Posterior cingulate gyrus (tissue), 11 donors: ENCODE results near the gene MYH10.
"Not testable (repeated sequence)": the region's sequence is repeated elsewhere in the genome, so short reads cannot be mapped to it uniquely, and the experiment has no call there.

Experiments
- DNase-seq, 10 donors: peaks; one replicate each; pipeline versions ENCODE4 v3.0.0 to v3.0.0-alpha.2; 2020 to 2021; ENCODE audit warnings: mixed read lengths in 3 of 10
- intact Hi-C: fragments of 100-400 bp; cut with DNase I; formaldehyde crosslinking; loops from one replicate; pipeline ENCODE4 v1.15.1; 2023

MYH10 gene

DNA sequence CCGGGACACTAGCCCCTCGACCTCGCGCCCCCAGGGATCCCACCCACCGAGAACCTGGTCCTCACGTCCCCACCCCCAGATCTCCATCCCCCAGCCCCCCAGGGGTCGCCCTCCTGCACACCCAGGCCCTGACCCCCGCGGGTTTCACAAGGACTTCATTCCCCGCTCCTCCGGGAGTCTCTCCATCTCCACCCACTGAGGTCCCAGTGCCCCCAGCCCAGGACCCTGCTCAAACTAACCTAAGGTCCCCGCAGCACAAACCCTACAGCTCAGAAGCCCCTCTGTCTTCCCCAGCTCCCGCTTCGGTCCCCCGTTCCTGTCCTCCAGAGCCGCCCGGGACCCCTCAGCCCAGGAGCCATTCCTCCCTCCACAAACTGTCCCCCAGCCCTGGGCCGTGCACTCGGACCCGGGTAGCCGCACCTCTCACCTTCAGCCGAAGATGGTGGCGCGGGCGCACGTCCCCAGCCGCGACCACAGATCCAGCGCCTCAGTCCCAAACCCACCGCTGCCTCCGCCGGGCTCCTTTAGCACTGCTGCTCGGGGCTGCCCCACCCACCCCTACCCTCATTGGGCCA is at the start of gene MYH10:
Gene MYH10 (minus strand): TSS at position 499 of the 575 bp plus-strand sequence. CDS start 7,479 bp downstream, outside the sequence.
- intact Hi-C loops = loop anchor here (2.0 to 5.0 kb wide), 3 partner anchors 117 to 248 kb away; partner anchors contain the start of genes NDEL1 and RPL26
- no peak for DNase-seq

DNA sequence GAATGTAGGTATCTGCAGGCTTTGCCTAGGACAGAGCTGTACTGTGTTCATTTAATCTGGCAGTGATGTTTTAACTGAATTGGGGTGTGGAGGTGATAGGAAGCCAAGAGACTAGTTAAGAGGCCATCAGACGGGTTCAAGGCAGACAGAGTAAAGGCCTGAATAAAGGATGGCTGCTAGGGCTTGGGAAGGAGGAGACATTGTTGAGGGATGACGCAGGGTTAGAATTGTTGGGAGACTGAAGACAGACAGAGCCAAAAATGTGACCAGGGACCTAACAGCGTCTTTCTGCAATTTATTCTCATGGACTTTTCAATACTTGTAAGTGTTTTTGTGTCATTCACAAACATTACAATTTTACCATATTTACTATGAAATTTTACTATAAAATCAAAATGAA is 48.6 kb upstream of the MYH10 start:
- no peak for DNase-seq
- intact Hi-C loops = no loop called here

DNA sequence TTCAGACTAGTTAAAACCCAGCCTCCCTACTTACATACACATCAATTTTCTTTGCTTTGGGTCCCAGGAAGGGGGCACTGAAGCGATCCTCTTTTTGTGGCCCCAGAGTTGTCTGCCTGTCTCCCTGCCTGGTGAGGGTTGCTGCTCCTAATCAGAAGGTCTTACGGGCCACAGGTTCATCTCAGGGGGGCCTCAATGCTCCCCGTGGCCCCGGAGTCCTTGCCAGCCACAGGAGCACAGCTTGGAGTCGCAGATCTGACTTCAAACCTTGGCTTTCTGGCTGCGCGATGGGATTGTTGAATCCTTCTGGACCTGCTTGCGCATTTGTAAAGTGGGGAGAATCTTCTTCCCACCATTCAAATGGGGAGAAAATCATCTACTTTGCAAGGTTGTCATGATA is 44.8 kb upstream of the MYH10 start:
- DNase-seq = no peak
- intact Hi-C loops = no loop called here

DNA sequence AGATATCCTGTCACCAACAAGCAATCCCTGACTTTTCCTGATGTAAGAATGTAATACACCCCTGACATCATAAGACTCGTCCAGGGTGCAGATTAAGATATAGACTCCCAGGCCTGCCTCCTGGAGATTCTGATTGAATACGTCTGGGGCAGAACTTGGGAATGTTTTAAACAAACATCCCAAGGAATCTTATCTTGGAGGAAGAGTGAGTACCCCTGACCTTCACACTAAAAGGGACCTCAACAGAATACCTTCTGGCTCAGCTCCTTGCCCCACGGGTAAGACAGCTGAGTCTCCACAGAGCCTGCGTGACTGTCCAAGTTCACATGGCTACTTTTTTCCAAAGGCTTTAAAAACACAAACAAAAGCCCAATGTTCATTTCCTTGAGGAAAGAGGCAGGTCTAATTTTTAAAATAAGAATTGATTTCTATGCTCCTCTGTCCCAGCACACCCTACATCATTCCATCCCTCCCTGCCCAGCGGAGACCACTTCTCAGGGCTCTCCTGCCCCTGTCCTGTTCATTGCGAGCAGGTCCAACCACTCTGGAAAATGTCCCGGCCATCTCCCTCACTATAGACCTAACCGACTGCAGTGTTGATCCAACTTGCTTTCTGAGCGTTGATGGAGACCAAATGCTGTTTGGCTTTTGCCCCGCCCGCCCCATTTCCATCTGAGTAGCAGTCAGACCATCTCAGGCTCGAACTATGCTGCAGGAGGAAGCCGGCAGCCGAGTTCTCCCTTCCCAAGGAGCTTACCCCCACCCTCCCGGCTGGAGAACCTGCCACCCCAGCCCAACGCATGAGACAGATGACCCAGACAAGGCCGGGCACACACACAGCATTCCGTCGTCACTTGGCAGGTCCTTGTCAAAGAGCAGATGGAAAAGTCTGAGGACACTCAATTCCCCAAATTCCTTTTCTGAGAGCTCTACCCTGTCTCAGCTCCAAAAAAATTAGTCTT is 44.1 kb upstream of the MYH10 start:
- DNase-seq = no peak
- intact Hi-C loops = no loop called here

DNA sequence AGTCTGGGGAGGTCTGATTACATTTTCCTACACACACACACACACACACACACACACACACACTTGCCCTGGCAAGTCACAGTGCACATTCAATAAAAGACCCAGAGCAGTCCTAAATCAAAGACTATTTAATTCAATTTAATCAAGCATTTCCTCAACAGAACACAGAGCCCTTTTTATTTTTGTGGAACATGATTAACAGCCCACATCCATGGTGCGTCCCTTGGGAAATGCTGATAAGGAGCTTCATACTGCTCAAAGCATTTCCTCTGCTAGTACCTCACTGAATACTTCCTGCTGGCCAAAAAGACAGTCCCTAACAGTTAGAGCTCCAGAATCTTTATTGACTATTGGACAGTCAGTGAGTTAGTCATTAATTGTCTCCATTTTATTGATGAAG is 43.1 kb upstream of the MYH10 start:
- no peak for DNase-seq
- intact Hi-C loops = no loop called here

DNA sequence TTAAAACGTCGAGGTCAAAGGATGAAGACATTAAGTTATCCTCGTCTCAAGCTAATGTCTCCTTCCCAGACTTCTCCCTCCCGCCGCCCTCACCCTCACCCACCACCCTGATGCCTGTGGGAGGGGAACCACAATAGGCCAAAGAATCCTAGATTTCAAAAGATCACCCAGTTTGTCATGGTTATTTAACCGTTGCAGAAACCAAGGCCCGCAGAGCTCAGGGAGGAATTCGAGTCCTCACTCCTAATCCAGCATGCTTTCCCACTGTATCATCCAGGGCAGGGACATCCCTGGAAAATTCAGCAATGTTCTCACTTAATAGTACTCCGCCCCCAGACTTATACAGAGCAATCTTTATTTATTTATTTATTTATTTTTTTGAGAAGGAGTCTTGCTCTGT is 41.8 kb upstream of the MYH10 start:
- intact Hi-C loops = no loop called here
- no peak for DNase-seq

DNA sequence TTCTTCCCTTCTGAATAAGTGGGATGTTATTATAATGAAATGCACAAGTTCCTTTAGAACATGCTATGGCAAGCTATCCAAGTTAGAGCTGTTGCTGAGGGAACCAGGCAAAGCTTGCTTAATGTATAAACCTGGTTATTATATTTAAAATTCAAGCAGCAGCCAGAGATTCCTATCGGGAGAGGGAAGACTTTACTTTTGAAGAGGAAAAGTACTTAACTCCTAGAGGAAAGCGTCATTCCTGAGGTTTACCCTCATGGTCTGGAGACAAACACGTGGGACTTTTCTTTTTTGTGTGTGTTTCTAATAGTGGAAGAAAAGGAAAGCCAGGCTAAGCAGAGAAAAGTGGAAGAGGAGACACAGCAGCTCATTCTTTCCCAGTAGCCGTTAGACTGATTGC is 39.9 kb upstream of the MYH10 start:
- DNase-seq = no peak
- intact Hi-C loops = no loop called here

DNA sequence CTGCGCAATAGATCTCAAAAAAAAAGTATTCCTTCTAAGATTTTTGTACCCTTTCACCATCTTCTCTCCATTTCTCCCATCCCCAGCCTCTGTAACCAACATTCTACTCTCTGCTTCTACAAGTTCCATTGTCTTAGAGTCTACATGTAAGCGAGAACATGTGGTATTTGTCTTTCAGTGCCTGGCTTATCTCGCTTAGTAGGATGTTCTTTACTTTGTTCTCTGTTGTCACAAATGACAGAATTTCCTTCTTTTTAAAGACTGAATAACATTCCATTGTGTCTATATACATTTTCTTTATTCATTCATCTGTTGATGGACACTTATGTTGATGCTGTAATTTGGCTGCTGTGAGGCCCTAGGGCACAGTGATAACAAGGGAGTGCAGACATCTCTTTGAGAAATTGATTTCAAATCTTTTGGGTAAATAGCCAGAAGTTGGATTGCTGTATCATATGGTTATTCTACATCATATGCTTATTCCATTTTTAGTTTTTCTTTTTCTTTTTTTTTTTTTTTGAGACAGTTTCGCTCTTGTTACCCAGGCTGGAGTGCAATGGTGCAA is 37.7 kb upstream of the MYH10 start:
- intact Hi-C loops = no loop called here
- DNase-seq = no peak

DNA sequence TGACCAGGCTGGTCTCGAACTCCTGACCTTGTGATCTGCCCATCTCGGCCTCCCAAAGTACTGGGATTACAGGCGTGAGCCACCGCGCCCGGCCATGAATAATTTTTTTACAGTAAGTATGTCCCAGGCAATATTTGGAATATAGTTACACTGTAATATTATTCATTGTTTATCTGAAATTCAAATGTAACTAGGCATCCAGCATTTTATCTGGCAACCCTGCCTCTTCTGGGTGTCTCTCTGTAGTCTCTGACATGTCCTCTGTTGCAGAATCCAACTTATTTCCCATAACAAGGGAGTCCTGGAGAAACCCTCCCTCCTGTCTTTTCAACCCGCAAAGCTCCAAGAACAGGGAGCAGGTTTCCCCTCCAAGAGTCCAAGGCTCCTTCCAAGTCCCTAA is 36.9 kb upstream of the MYH10 start:
- intact Hi-C loops = no loop called here
- DNase-seq = no peak

DNA sequence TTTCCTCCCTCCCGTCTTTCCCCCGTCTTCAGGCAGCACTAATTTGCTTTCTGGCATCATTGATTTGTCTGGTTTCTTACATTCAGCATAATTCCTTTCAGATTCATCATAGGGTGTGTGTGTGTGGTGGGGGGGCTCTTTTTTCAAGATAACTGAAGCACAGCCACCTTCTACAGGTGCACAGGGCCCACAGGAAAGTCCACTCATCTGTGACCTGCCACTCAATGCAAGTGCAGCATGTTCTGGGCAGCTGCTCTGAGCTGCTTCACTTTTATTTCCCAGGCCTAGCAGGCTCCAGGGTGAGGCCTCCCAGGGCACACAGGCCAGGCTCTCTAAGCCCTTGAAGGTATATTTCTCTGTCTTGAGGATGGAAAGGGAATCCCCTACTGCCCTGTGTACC is 35.2 kb upstream of the MYH10 start:
- DNase-seq = no peak

DNA sequence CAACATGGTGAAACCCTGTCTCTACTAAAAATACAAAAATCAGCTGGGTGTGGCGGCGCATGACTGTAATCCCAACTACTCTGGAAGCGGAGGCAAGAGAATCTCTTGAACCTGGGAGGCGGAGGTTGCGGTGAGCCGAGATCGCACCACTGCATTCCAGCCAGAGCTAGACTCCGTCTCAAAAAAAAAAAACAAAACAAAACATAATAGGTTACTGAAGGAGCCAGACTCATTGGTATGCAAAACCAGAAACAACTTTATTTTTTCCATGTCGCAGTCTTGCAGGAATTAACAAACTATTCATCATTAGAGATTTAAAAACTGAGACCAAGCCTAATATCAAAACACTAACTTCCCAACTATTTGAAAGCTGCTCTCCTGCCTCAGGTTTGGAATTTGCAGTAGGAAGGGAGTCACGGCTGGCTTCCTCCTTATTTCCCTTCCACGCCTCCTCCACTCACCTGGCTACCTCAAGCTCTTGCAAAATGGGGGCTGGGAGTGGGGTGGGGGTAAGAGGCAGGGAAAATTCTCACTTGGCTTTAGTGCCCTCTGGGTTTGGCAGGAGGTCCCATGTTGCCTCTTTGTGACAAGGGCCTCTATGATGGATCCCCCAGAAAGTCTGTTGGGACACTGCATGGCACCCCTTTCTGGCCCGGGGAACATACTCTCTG is 34.1 kb upstream of the MYH10 start:
- intact Hi-C loops = no loop called here
- DNase-seq = no peak

More for the DNA sequence above, 35.2 kb upstream of the MYH10 start:
- intact Hi-C loops = no loop called here

DNA sequence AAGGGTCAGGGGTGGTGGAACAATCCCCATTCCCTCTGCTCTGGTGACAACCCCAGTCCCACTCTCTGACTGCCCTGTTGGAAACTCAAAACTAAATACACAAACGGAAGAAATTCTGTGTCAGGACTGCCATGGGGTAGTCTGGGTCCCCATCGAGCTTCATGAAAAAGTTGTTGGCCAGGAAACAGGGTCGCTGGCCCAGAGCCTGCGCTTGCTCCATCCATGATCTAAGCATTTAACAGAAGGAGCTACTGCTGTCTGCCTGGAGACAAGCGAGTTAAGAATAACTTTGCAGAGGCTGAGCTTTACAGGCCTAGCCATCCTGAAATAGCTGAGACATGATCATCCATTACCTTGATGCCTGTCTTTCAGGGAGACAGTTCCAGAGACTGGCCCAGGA is 32.4 kb upstream of the MYH10 start:
- intact Hi-C loops = no loop called here
- DNase-seq = no peak

DNA sequence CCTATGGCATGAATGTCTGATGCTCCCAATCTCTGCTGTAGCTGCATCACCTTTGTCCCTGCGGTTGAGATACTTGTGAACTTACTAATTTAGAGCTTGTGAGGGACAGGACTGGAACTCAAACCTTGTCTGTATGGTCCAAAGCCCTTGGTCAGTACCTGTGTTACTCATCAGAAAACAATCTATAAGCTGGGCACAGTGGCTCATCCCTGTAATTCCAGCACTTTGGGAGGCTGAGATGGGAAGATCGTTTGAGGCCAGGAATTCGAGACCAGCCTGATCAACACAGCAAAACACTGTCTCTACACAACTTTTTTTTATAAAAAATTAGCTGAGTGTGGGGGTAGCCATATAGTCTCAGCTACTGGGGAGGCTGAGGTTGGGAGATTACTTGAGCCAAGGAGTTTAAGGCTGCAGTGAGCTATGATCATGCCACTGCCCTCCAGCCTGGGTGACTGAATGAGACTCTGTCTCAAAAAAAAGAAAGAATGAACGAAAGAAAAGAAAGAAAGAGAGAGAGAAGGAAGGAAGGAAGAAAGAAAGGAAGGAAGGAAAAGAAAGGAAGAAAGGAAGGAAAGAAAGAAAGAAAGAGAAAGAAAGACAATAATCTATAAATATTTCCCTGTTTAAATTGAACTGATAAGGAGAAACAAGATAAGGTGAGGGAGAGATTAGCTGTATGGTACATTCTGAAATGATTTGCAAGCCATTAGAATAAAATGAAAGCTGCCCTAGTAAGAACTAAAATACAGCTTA is 31.7 kb upstream of the MYH10 start:
- intact Hi-C loops = no loop called here
- no peak for DNase-seq

DNA sequence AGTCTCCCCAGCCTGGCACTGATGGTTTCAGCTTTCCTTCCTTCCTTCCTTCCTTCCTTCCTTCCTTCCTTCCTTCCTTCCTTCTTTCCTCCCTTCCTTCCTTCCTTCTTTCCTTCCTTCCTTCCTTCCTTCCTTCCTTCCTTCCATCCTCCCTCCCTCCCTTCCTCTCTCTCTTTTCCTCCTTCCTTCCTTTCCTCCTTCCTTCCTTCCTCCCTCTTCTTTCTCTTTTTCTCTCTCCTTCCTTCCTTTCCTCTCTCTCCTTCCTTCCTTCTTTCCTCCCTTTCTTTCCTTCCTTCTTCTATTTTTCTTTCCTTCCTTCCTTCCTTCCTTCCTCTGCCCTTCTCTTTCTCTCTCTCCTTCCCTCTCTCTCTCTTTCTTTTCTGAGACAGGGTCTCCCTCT is 30.2 kb upstream of the MYH10 start:
- DNase-seq, intact Hi-C loops: not testable (repeated sequence)

DNA sequence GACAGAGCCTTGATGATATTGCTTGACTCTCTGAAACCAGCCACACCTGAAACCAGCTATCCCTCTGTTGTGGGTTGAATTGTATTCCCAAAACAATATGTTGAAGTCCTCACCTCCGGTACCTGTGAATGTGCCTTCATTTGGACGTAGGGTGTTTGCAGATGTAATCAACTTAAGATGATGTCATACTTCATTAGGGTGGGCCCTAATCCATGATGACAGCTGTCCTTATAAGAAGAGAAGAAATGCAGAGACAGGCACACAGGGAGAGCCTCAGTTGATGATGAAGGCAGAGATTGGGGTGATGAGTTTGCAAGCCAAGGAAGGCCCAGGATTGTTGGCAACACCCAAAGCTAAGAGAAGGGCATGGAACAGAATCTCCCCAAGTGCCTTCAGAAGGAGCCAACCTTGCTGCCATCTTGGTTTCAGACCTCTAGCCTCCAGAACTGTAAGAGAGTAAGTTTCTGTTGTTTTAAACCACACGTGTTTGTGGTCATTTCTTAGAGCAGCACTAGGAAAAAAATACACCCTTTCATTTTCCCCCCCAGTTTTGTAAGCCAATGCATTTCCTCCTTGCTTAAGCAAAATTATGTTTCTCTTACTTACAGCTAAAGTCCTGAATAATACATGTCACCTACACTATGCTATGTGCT is 29.4 kb upstream of the MYH10 start:
- no peak for DNase-seq
- intact Hi-C loops = no loop called here

DNA sequence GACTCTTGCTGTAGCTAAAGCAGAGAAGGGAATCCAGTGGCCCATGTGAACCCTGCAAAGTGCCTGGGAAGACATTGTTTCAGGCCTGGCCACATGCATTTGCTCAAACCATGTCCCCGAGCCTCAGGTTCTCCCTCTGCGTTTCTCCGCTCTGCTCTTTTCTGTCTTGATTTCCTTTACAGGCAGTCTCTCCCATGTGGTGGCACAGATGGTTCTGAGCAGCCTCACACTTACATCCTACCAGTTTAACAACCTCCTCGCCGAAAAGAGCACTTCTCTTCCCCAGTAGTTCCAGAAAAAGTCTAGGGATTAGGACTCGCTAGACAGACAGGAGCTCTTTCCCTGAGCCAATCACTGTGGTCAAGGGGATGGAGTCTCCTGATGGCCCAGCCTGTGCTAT is 28.3 kb upstream of the MYH10 start:
- intact Hi-C loops = no loop called here
- peak in 5 of 10 donors; percentile 11 to 85 (median 27) for DNase-seq

DNA sequence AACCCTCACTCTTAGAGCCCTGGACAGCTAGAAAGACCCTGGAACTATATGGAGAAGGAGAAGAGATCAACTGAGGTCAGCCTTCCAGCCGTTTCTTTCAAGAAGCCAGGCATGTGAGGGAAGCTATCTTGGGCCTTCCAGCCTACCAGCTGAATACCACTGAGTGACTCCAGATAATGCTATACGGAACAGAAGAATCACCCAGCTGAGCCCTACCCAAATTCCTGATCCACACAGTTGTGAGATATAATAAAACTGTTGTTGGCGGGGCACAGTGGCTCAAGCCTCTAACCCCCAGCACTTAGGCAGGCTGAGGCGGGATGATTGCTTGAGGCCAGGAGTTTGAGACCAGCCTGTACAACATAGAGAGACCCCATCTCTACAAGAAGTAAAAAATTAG is 26.2 kb upstream of the MYH10 start:
- intact Hi-C loops = no loop called here
- no peak for DNase-seq

DNA sequence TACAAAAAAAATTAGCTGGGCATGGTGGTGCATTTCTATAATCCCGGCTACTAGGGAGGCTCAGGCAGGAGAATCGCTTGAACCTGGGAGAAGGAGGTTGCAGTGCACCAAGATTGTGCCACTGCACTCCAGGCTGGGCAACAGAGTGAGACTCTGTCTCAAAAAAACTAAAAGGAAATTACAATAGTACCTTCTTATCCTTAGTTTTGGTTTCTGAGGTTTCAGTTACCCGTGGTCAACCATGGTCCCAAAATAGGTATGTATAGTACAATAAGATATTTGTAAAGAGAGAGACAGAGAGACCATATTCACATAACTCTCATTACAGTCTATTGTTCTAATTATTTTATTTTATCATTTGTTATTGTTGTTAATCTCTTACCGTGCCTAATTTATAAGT is 24.3 kb upstream of the MYH10 start:
- DNase-seq = no peak
- intact Hi-C loops = no loop called here

DNA sequence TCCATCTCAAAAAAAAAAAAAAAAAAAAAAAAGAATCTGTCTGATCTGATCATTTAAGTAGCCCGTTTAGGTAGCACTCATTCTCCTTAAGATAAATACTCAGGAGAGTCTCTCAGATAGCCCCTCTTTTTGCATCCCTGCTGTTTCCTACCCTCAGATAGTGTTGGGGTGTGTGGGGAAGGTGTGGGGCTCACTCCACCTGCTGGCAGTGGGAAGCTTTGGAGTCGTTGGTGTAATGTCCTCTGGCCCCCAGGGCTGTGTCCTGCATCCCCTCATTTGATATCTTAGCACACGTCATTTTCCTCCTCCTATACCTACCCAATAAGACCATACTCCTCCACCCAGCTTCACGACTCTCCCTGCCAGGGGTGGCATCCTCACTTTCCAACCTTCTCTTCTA is 20.5 kb upstream of the MYH10 start:
- intact Hi-C loops = no loop called here

DNA sequence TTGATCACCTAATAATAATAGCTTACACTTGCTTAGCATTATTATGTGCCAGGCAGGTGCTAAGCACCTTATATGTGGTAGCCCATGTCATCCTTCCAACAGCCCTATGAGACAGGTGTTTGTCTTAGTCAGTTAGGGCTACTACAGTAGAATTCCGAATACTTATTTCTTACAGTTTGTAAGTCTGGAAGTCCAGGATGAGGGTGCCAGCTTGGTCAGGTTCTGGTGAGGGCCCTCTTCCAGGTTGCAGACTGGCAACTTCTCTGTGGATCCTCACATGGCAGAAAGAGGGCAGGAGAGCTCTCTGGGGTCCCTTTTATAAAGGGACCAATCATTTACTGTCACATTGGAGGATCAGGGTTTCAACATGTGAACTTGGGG is 19.6 kb upstream of the MYH10 start:
- DNase-seq = no peak
- intact Hi-C loops = no loop called here

More for the DNA sequence above, 20.5 kb upstream of the MYH10 start:
- no peak for DNase-seq
